Vagina (tissue), 2 donors: ENCODE data around the gene UACA. TPM values are rescaled to one million over a fixed set of nuclear protein-coding genes. Genes with fewer than 3 reads are reported as not detected.
"Not testable (repeated sequence)": the region's sequence is repeated elsewhere in the genome, so short reads cannot be mapped to it uniquely, and the experiment has no call there.

Experiments used
- DNase-seq, 2 donors: peaks; one replicate each; pipeline ENCODE4 v3.0.0-alpha.2; 2017; ENCODE audit errors: extremely low spot score in 2 of 2
- H3K27ac ChIP-seq: fragments of 200-600 bp; sonication (generic); one replicate; pipeline ENCODE4 v1.5.1; 2019
- H3K27me3 ChIP-seq: fragments of 200-600 bp; sonication (generic); one replicate; pipeline ENCODE4 v1.5.1; 2019
- H3K36me3 ChIP-seq, 2 donors: fragments of 200-600 bp; sonication (generic); one replicate each; pipeline ENCODE4 v1.5.1; 2017 to 2019
- H3K4me1 ChIP-seq: fragments of 200-600 bp; sonication (generic); one replicate; pipeline ENCODE4 v1.5.1; 2019
- H3K4me3 ChIP-seq, 2 donors: fragments of 200-600 bp; sonication (generic); 1 replicate in 1 of 2; 2 replicates in 1 of 2; pipeline ENCODE4 v1.5.1; 2016 to 2019
- H3K9me3 ChIP-seq: fragments of 200-600 bp; sonication (generic); one replicate; pipeline ENCODE4 v1.5.1; 2019
- CTCF ChIP-seq, 3 experiments: fragments of 450-650 bp in 2 of 3; fragments of 200-600 bp in 1 of 3; sonication (generic) in 1 of 3; IDR thresholded peaks; one replicate each; pipeline ENCODE4 v1.5.1; 2017 to 2019; ENCODE audit warnings: antibody characterized with exemption in 3 of 3, mild to moderate bottlenecking in 2 of 3, moderate library complexity in 2 of 3
- POLR2A ChIP-seq, 2 donors: fragments of 450-650 bp; IDR thresholded peaks; one replicate each; pipeline ENCODE4 v1.6.1; 2017; ENCODE audit warnings: antibody characterized with exemption in 2 of 2, mild to moderate bottlenecking in 2 of 2, moderate library complexity in 2 of 2
- POLR2AphosphoS5 ChIP-seq, 2 donors: sonication (generic); formaldehyde crosslinking; IDR thresholded peaks; one replicate each; pipeline ENCODE4 v1.9.0; 2017; ENCODE audit warnings: antibody characterized with exemption in 2 of 2, mild to moderate bottlenecking in 2 of 2, low read depth in 1 of 2; ENCODE audit not compliant: insufficient read depth in 1 of 2
- intact Hi-C: fragments of 100-400 bp; cut with DNase I; formaldehyde crosslinking; loops from one replicate; pipeline ENCODE4 v1.15.1; 2023
- total RNA-seq: library from RNA; depleted of rRNA; stranded (reverse); fragments of >200 nt; gene quantifications from one replicate; pipeline ENCODE4 v1.2.3, GENCODE V29; 2016

Gene UACA
- total RNA-seq, 1 donor from 2014 or later = 40.3 TPM

GRCh38 chr15:70670680-70671079 lies 92.7 kb downstream of the UACA start:
- Histone ChIP-seq H3K27me3 (no peaks in the 10 kb centered on the region), H3K4me1 (peaks cover 4% of the 10 kb centered on the region), H3K4me3 (no peak overlapping the region), H3K36me3 (peaks cover 0 to 22% of the 10 kb centered on the region in 2 donors), H3K9me3 (no peaks in the 10 kb centered on the region), H3K27ac (no peak overlapping the region)
- intact Hi-C loops = no loop called here
- TF ChIP-seq POLR2A (IDR thresholded peaks at IDR 0.05) = no peak
- no peak for TF ChIP-seq CTCF (IDR thresholded peaks at IDR 0.05)
- TF ChIP-seq POLR2AphosphoS5 (IDR thresholded peaks at IDR 0.05; ENCODE audit: insufficient read depth in 1 of 2, low read depth in 1 of 2) = no peak
- no peak for DNase-seq

- no peak for DNase-seq
- no peaks in the 10 kb centered on the region for H3K9me3 ChIP-seq
- H3K36me3 ChIP-seq = peaks cover 0 to 19% of the 10 kb centered on the region in 2 donors
- H3K27ac ChIP-seq = no peak overlapping the region
- H3K27me3 ChIP-seq = no peaks in the 10 kb centered on the region
- TF ChIP-seq CTCF (IDR thresholded peaks at IDR 0.05) = no peak
- no peak for TF ChIP-seq POLR2AphosphoS5 (IDR thresholded peaks at IDR 0.05; ENCODE audit: insufficient read depth in 1 of 2, low read depth in 1 of 2)
- TF ChIP-seq POLR2A (IDR thresholded peaks at IDR 0.05) = no peak
- peaks cover 4% of the 10 kb centered on the region for H3K4me1 ChIP-seq
- H3K4me3 ChIP-seq = no peak overlapping the region
- intact Hi-C loops = no loop called here
Measured at GRCh38 chr15:70669966-70670658, 93.2 kb downstream of the UACA start.

GRCh38 chr15:70669006-70669602 lies 94.3 kb downstream of the UACA start:
- peaks cover 0 to 19% of the 10 kb centered on the region in 2 donors for H3K36me3 ChIP-seq
- TF ChIP-seq POLR2AphosphoS5 (IDR thresholded peaks at IDR 0.05; ENCODE audit: insufficient read depth in 1 of 2, low read depth in 1 of 2) (no peak), CTCF (IDR thresholded peaks at IDR 0.05) (no peak), POLR2A (IDR thresholded peaks at IDR 0.05) (no peak)
- intact Hi-C loops = no loop called here

GRCh38 chr15:70665599-70665998 lies 97.8 kb downstream of the UACA start:
- no peaks in the 10 kb centered on the region for H3K27me3 ChIP-seq
- peaks cover 0 to 27% of the 10 kb centered on the region in 2 donors for H3K36me3 ChIP-seq
- H3K4me3 ChIP-seq = no peak overlapping the region
- H3K9me3 ChIP-seq = no peaks in the 10 kb centered on the region
- intact Hi-C loops = no loop called here
- no peak for DNase-seq
- no peak overlapping the region for H3K27ac ChIP-seq
- H3K4me1 ChIP-seq = peaks cover 4% of the 10 kb centered on the region
- TF ChIP-seq POLR2A (IDR thresholded peaks at IDR 0.05) (no peak), POLR2AphosphoS5 (IDR thresholded peaks at IDR 0.05; ENCODE audit: insufficient read depth in 1 of 2, low read depth in 1 of 2) (no peak), CTCF (IDR thresholded peaks at IDR 0.05) (no peak)

More at GRCh38 chr15:70669006-70669602, 94.3 kb downstream of the UACA start:
- Histone ChIP-seq H3K9me3 (no peaks in the 10 kb centered on the region), H3K4me3 (no peak overlapping the region), H3K4me1 (peaks cover 4% of the 10 kb centered on the region), H3K27ac (no peak overlapping the region), H3K27me3 (no peaks in the 10 kb centered on the region)
- no peak for DNase-seq

- Histone ChIP-seq H3K9me3 (no peaks in the 10 kb centered on the region), H3K27ac (no peak overlapping the region), H3K4me1 (no peaks in the 10 kb centered on the region), H3K27me3 (no peaks in the 10 kb centered on the region), H3K36me3 (peaks cover 0 to 25% of the 10 kb centered on the region in 2 donors), H3K4me3 (no peak overlapping the region)
- DNase-seq = no peak
- no peak for TF ChIP-seq POLR2A (IDR thresholded peaks at IDR 0.05)
- no peak for TF ChIP-seq POLR2AphosphoS5 (IDR thresholded peaks at IDR 0.05; ENCODE audit: insufficient read depth in 1 of 2, low read depth in 1 of 2)
- TF ChIP-seq CTCF (IDR thresholded peaks at IDR 0.05) = no peak
- intact Hi-C loops = no loop called here
Measured at GRCh38 chr15:70664494-70664893, 98.9 kb downstream of the UACA start.

GRCh38 chr15:70663069-70663468 lies 100.3 kb downstream of the UACA start:
- DNase-seq, H3K27ac ChIP-seq, H3K4me1 ChIP-seq, H3K9me3 ChIP-seq, intact Hi-C loops, H3K27me3 ChIP-seq, H3K4me3 ChIP-seq: not testable (repeated sequence)
- H3K36me3 ChIP-seq = peaks cover 0 to 13% of the 10 kb centered on the region in 2 donors
